Prostate gland (tissue), 2 donors: ENCODE measurements around the gene ACTL7A. TPM values are rescaled to one million over a fixed set of nuclear protein-coding genes. Genes with fewer than 3 reads are reported as not detected.

Experiments used
- DNase-seq: peaks from one replicate; pipeline ENCODE4 v3.0.0-alpha.2; 2019; ENCODE audit warnings: low spot score
- H3K27ac ChIP-seq, 2 donors: fragments of 200-600 bp; sonication (generic); 2 replicates each; pipeline ENCODE4 v1.5.1; 2017 to 2019
- H3K27me3 ChIP-seq: fragments of 200-600 bp; sonication (generic); replicated peaks from 2 replicates; pipeline ENCODE4 v1.5.1; 2019; ENCODE audit not compliant: insufficient read depth
- H3K36me3 ChIP-seq, 2 donors: fragments of 200-600 bp; sonication (generic); 1 replicate in 1 of 2; 2 replicates in 1 of 2; pipeline versions ENCODE4 v1.5.1 to v1.8.1; 2017 to 2019
- H3K4me1 ChIP-seq: fragments of 200-600 bp; sonication (generic); replicated peaks from 2 replicates; pipeline ENCODE4 v1.5.1; 2019
- H3K4me3 ChIP-seq, 2 donors: fragments of 200-600 bp; sonication (generic); 2 replicates each; pipeline ENCODE4 v1.5.1; 2017 to 2019
- H3K9me3 ChIP-seq: fragments of 200-600 bp; sonication (generic); 2 replicates; pipeline ENCODE4 v1.5.1; 2017
- POLR2A ChIP-seq: fragments of 450-650 bp; IDR thresholded peaks from one replicate; pipeline ENCODE4 v1.6.1; 2016; ENCODE audit warnings: antibody characterized with exemption, mild to moderate bottlenecking
- POLR2AphosphoS5 ChIP-seq: sonication (generic); formaldehyde crosslinking; IDR thresholded peaks from one replicate; pipeline ENCODE4 v1.6.1; 2017; ENCODE audit warnings: antibody characterized with exemption
- WGBS: methylation state at CpG from one replicate; pipeline ENCODE4 v1.1.5; 2018; 5-methylcytosine and 5-hydroxymethylcytosine counted together
- intact Hi-C: fragments of 100-400 bp; cut with DNase I; formaldehyde crosslinking; loops from one replicate; pipeline ENCODE4 v1.14.2; 2022
- total RNA-seq, 2 donors: library from RNA; depleted of rRNA; stranded (reverse); fragments of >200 nt; gene quantifications; one replicate each; pipeline ENCODE4 v1.1.0, GENCODE V29; 2016
- TF ChIP-seq, protein P1 (sequence below), 4 experiments: fragments of 200-600 bp in 2 of 4; fragments of 450-650 bp in 2 of 4; sonication (generic) in 2 of 4; IDR thresholded peaks; 1 replicate in 3 of 4; 2 replicates in 1 of 4; pipeline ENCODE4 v1.5.1; 2016 to 2019; ENCODE audit warnings: antibody characterized with exemption in 4 of 4, mild to moderate bottlenecking in 2 of 4, moderate library complexity in 2 of 4

Gene ACTL7A
- total RNA-seq, 2 donors from 2014 or later, result 10.1 TPM; not detected in 1

DNA sequence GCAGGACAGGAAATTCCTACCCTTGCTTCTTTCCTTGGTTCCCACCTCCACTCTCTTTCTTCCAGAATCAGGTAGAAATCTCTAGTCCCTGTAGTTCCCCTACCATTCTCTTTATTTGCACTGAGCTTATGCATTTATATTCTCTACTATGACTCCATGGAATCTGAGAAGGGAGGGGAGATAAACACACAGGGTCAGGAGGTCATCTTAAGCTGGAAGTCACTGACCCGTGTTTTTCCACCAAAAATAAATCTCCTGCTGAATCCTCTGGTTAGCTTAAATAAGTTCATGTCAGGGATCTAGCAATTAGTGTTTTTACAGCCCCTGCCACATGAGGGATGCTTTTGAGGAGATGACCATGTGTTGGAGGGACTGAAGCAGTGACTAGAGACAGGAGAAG is 10.0 kb upstream of the ACTL7A start:
- TF ChIP-seq POLR2AphosphoS5 (no peak), POLR2A (no peak)
- TF ChIP-seq, protein P1, sequence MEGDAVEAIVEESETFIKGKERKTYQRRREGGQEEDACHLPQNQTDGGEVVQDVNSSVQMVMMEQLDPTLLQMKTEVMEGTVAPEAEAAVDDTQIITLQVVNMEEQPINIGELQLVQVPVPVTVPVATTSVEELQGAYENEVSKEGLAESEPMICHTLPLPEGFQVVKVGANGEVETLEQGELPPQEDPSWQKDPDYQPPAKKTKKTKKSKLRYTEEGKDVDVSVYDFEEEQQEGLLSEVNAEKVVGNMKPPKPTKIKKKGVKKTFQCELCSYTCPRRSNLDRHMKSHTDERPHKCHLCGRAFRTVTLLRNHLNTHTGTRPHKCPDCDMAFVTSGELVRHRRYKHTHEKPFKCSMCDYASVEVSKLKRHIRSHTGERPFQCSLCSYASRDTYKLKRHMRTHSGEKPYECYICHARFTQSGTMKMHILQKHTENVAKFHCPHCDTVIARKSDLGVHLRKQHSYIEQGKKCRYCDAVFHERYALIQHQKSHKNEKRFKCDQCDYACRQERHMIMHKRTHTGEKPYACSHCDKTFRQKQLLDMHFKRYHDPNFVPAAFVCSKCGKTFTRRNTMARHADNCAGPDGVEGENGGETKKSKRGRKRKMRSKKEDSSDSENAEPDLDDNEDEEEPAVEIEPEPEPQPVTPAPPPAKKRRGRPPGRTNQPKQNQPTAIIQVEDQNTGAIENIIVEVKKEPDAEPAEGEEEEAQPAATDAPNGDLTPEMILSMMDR (IDR thresholded peaks at IDR 0.05), result no peak
- intact Hi-C loops, result no loop called here
- no peak overlapping the region for H3K4me3 ChIP-seq
- no peaks in the 10 kb centered on the region for H3K4me1 ChIP-seq
- no peaks in the 10 kb centered on the region for H3K27me3 ChIP-seq
- no peaks in the 10 kb centered on the region for H3K36me3 ChIP-seq
- DNase-seq, result no peak
- H3K9me3 ChIP-seq, result no peaks in the 10 kb centered on the region
- no peak overlapping the region for H3K27ac ChIP-seq
- WGBS, result 37% methylated on average over 1 of the region's 1 CpG

DNA sequence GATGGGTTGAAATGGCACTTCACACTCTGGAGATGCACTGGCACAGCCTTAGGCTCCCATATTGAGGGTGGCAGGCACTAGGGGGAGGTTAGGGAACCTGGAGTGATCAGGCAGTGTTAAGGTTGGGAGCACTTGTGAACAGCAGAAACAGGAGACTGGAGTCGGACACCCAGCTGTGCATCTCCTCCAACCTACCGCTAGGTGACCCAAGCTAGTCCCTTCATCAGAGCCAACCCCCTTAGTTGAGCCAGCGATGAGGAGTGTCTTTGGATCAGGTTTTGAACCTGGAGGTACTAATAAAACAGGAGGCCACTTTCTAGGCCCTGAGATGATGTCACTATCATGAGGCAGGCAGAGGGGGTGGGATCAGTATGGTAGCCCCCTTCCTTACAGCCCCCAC is 8.0 kb upstream of the ACTL7A start:
- H3K4me3 ChIP-seq, result no peak overlapping the region
- TF ChIP-seq POLR2AphosphoS5 (no peak), POLR2A (no peak)
- TF ChIP-seq, protein P1 (IDR thresholded peaks at IDR 0.05), result no peak
- 88% methylated on average over 3 of the region's 3 CpGs for WGBS
- no peaks in the 10 kb centered on the region for H3K27me3 ChIP-seq
- H3K9me3 ChIP-seq, result no peaks in the 10 kb centered on the region
- H3K4me1 ChIP-seq, result no peaks in the 10 kb centered on the region
- DNase-seq, result no peak
- intact Hi-C loops, result no loop called here
- H3K27ac ChIP-seq, result no peak overlapping the region
- no peaks in the 10 kb centered on the region for H3K36me3 ChIP-seq

DNA sequence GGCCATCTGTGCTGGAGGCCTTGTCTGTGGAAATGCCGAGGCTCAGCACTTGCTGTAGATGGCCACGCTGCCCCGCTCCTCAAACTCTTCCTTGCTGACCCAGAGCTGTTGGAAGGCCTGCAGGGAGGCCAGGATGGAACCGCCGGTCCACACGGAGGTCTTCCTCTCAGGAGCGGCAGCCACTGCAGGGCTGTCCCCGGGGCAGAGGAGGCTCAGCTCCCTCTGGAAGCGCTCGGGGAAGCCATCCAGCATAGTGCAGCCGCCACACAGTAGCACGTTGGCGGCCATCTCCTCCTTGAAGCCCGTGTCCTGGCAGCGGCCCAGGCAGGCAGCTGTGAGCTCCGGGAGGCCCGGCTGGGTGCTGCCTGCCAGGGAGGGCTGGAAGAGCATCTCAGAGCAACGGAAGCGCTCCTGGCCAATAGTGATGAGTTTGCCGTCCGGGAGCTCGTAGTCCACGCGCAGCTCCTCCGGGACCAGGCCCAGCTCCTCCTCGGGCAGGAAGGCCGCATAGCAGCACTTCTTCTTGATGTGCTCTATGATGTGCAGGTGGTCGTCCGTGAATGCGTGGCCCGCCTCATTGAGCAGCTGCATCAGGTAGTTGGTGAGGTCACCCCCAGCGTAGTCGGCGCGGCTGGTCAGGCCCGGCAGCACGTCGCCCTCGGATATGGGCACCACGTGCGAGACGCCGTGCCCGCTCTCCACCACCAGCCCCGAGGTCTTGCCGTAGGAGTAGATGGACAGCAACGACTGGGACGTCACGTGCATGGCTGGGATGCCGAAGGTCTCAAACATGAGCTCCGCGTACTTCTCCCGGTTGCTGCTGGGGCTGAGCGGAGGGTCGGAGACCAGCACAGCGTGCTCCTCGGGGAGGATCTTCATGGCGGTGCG is 7.2 kb upstream of the ACTL7A start:
- Histone ChIP-seq H3K36me3 (no peaks in the 10 kb centered on the region), H3K9me3 (no peaks in the 10 kb centered on the region), H3K4me3 (no peak overlapping the region), H3K27ac (no peak overlapping the region), H3K4me1 (no peaks in the 10 kb centered on the region), H3K27me3 (no peaks in the 10 kb centered on the region)
- 93% methylated on average over 58 of the region's 59 CpGs for WGBS
- DNase-seq, result no peak
- intact Hi-C loops, result no loop called here
- TF ChIP-seq POLR2A (no peak), POLR2AphosphoS5 (no peak)
- TF ChIP-seq, protein P1 (IDR thresholded peaks at IDR 0.05), result no peak

DNA sequence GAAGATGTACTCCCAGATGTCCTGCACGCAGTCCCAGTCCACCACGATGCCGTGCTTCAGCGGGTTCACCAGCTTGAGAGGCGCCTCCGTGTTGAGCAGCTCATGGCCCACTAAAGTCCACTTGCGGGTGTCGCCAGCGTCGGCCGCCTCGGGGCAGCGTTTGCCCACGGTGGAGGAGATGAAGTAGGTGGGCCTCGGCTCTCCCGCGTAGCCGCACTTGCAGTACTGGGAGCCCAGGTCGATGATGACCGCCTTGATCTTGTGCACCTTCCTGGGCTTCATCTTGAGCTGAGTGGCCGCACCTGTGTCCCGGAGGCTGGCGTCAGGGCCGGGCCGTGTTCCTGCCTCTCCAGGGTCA is 6.6 kb upstream of the ACTL7A start:
- no peaks in the 10 kb centered on the region for H3K4me1 ChIP-seq
- no peaks in the 10 kb centered on the region for H3K36me3 ChIP-seq
- no peak for DNase-seq
- no peak overlapping the region for H3K27ac ChIP-seq
- WGBS, result 97% methylated on average over 24 of the region's 25 CpGs
- intact Hi-C loops, result no loop called here
- H3K27me3 ChIP-seq, result no peaks in the 10 kb centered on the region
- no peak overlapping the region for H3K4me3 ChIP-seq
- TF ChIP-seq, protein P1 (IDR thresholded peaks at IDR 0.05), result no peak
- TF ChIP-seq POLR2A (no peak), POLR2AphosphoS5 (no peak)
- no peaks in the 10 kb centered on the region for H3K9me3 ChIP-seq

DNA sequence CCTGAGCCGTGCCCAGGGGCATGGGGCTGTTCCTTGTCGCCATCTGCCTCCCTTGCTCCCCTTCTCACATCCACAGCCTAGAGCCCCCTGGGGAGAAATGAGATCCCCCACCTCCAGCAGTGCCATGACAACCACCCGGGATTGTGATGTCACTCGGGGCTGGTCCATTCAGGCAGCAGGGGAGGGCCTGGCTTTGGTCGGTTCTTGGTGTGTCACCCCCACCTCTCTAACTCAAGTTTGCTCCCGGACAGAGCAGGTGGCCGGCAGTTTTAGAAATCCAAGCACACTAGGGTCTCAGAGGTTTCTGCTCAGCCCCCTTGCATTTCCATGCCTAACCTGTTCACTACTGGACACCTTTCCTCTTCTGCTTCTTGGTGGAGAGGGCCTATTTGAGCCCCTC is 6.2 kb upstream of the ACTL7A start, which contains the start of gene ACTL7B:
ACTL7B (minus strand) TSS at position 99 of the 400 bp plus-strand sequence; CDS start at position 43, 56 bp downstream.
- Histone ChIP-seq H3K9me3 (no peaks in the 10 kb centered on the region), H3K4me3 (no peak within 1 kb of the TSS), H3K36me3 (no peaks in the 10 kb centered on the region), H3K27me3 (no peaks in the 10 kb centered on the region), H3K4me1 (no peaks in the 10 kb centered on the region), H3K27ac (no peak within 1 kb of the TSS)
- intact Hi-C loops, result no loop called here
- no peak for DNase-seq
- WGBS, result 84% methylated on average over 7 of the region's 7 CpGs
- no peak for TF ChIP-seq POLR2A
- TF ChIP-seq, protein P1 (IDR thresholded peaks at IDR 0.05), result no peak
- no peak for TF ChIP-seq POLR2AphosphoS5
